ENCODE data around the gene TBC1D5.

DNA sequence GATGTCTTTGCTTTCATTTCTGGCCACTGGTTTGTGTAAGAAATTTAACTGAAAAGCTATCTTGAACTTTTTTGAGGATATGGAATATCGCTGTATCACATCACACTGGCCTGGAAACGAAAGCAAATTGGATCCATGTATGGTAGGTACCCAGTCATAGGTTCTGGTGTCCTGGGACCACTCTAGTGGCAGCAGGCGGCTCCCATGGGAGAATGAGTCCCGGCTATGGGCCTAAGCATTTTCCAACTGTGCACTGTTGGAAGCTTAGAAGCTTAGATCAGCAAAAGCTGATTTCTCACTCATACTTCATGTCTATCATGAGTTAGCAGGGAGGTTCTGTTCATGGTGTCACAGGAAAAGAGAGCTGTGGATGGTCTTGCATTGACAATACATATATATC is 534.5 kb downstream of the TBC1D5 start:
- TF ChIP-seq, protein P1, sequence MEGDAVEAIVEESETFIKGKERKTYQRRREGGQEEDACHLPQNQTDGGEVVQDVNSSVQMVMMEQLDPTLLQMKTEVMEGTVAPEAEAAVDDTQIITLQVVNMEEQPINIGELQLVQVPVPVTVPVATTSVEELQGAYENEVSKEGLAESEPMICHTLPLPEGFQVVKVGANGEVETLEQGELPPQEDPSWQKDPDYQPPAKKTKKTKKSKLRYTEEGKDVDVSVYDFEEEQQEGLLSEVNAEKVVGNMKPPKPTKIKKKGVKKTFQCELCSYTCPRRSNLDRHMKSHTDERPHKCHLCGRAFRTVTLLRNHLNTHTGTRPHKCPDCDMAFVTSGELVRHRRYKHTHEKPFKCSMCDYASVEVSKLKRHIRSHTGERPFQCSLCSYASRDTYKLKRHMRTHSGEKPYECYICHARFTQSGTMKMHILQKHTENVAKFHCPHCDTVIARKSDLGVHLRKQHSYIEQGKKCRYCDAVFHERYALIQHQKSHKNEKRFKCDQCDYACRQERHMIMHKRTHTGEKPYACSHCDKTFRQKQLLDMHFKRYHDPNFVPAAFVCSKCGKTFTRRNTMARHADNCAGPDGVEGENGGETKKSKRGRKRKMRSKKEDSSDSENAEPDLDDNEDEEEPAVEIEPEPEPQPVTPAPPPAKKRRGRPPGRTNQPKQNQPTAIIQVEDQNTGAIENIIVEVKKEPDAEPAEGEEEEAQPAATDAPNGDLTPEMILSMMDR (IDR thresholded peaks at IDR 0.05) = no peak
- no peak for TF ChIP-seq POLR2A (IDR thresholded peaks at IDR 0.05)
